Retinal pigment epithelial cell (primary cell): ENCODE data around the gene ADD1.

ENCODE experiments used
- DNase-seq: peaks from one replicate; pipeline ENCODE4 v3.0.0-alpha.2; 2010; ENCODE audit warnings: low read depth
- H3K4me3 ChIP-seq: 2 replicates; pipeline ENCODE4 v1.5.1; 2011; ENCODE audit warnings: mild to moderate bottlenecking, low read length, control low read depth, moderate library complexity
- TF ChIP-seq, protein P1 (sequence below): conservative IDR thresholded peaks from 2 replicates; pipeline ENCODE4 v1.5.1; 2011; ENCODE audit warnings: low read depth, low read length, control low read depth, inconsistent platforms

The ADD1 gene

DNA sequence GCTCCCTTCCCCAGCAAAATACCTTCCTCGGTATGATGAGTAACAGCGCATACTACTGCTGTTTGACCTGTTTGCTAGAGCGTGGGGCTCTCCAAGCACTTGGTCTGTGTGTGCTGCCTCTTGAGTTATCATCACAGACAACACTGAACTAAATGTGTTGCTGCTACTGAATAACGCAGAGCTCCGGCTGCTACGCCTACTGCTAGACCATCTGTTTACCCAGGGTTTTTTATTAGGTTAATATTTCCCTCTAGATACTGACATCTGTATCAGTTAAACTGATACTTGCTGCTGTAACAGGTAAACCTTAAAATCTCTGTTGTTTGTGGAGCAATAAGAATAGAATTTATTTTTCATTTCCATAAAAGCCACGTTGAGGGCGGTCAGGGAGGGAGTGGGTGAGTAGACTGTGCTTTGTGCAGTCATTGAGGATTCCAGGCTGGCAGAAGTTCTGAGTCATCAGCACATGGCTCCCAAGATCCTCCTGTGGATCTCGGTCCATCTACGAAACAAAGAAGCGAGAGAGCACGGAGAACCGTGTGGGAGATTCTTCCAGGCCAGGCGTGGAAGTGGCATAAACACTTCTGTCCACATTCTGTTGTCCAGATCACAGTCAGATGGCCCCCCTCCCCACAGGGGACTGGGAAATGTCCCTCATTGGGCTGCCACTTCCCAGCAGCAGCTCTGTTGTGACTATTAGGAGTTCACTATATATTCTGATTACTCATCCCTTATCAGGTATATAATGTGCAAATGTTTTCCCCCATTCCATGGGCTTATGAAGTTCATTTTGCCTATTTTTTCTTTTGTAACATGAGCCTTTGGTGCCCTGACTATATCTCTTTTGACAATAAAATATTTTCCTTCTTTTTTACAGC is 133.8 kb downstream of the ADD1 start:
- TF ChIP-seq, protein P1, sequence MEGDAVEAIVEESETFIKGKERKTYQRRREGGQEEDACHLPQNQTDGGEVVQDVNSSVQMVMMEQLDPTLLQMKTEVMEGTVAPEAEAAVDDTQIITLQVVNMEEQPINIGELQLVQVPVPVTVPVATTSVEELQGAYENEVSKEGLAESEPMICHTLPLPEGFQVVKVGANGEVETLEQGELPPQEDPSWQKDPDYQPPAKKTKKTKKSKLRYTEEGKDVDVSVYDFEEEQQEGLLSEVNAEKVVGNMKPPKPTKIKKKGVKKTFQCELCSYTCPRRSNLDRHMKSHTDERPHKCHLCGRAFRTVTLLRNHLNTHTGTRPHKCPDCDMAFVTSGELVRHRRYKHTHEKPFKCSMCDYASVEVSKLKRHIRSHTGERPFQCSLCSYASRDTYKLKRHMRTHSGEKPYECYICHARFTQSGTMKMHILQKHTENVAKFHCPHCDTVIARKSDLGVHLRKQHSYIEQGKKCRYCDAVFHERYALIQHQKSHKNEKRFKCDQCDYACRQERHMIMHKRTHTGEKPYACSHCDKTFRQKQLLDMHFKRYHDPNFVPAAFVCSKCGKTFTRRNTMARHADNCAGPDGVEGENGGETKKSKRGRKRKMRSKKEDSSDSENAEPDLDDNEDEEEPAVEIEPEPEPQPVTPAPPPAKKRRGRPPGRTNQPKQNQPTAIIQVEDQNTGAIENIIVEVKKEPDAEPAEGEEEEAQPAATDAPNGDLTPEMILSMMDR: no peak
- no peak overlapping the region for H3K4me3 ChIP-seq
- no peak for DNase-seq
